ENCODE data around the gene TMEM259. TPM values are rescaled to one million over a fixed set of nuclear protein-coding genes. Genes with fewer than 3 reads are reported as not detected.

The TMEM259 gene
- total RNA-seq, 1 donor from 2014 or later: 31.7 TPM

DNA sequence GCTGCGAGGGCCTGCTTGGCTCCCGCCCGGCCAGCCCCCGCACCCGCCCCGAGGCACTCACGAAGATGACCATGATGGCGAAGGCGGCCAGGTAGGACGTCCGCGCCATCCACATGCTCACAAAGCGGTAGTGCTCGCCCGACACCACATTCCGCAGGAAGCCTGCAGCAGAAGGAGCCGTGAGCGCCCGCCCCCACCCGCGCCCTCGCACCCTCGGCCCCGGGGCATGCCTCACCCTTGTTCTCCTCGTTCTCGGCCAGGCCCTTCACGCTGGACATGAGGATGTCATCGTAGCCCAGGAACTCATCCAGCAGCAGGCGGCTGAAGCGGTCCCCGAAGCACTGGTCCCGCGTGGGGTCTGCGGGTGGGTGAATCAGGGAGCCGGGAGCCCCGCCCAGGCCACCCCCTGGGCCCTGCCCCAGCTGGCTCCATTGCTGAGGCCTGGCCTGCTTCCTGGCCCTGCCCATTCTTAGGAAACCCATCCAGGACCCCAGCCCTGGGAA is 9.0 kb downstream of the TMEM259 start:
- H3K4me3 Mint-ChIP-seq: no peak overlapping the region
- H3K36me3 ChIP-seq: no peaks in the 10 kb centered on the region

DNA sequence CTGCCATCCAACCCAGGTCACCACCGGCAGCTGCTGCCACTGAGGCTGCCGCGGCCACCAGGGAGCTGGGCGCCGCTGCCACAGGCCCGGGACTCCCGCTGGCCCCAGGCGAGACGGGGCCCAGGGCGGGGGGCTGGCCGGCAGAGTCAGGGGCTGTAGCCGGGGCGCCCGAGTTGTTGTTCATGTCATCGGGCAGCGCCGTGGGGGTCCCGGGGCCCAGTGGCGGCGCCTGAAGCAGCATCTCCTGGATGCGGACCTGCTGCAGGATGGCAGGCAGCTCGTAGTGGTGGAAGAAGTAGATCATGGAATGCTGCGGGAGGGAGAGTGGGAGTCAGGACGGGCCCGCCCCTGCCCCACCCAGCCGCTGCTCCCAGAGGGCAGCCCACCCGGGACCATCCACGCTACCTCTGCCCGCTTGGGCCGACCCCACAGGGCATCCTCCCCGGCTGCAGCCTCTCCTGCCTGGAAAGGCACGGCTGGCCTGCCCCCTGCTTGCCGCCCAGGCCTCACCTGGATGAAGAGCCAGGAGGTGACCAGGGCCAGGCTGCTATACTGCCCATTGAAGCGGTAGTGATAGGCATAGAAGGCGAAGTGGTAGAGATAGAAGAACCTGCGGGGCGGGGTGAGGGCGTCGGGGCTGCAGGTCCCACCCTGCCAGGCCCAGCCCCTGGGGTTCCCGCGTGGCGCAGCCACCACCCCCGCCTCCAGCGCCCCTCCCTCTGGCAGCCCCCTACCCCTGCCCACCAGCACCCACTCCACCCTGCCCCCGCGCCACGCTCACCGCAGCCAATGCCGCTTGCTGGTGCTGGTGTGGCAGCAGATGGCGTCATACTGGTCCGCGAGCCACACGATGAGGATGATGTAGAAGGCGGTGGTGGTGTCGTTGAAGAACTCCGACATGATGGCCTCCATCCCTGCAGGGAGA is 10.1 kb downstream of the TMEM259 start:
- Mint-ChIP-seq H3K27ac (no peak overlapping the region), H3K4me1 (peaks cover 4% of the 10 kb centered on the region), H3K36me3 (no peaks in the 10 kb centered on the region), H3K9me3 (no peaks in the 10 kb centered on the region), H3K4me3 (no peak overlapping the region), H3K27me3 (ENCODE audit: insufficient read depth, low read depth) (no peaks in the 10 kb centered on the region)
- H3K27me3 ChIP-seq: no peaks in the 10 kb centered on the region
- H3K79me2 ChIP-seq (ENCODE audit: low read depth): peaks cover 17% of the 10 kb centered on the region
- no peak for TF ChIP-seq EZH2phosphoT487 (IDR thresholded peaks at IDR 0.05)
- no peak for TF ChIP-seq EZH2 (IDR thresholded peaks at IDR 0.05)
- TF ChIP-seq, protein P1, sequence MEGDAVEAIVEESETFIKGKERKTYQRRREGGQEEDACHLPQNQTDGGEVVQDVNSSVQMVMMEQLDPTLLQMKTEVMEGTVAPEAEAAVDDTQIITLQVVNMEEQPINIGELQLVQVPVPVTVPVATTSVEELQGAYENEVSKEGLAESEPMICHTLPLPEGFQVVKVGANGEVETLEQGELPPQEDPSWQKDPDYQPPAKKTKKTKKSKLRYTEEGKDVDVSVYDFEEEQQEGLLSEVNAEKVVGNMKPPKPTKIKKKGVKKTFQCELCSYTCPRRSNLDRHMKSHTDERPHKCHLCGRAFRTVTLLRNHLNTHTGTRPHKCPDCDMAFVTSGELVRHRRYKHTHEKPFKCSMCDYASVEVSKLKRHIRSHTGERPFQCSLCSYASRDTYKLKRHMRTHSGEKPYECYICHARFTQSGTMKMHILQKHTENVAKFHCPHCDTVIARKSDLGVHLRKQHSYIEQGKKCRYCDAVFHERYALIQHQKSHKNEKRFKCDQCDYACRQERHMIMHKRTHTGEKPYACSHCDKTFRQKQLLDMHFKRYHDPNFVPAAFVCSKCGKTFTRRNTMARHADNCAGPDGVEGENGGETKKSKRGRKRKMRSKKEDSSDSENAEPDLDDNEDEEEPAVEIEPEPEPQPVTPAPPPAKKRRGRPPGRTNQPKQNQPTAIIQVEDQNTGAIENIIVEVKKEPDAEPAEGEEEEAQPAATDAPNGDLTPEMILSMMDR (IDR thresholded peaks at IDR 0.05): no peak
- H4K20me1 ChIP-seq (ENCODE audit: low read depth): peaks cover 20% of the 10 kb centered on the region
- H3K36me3 ChIP-seq: no peaks in the 10 kb centered on the region
- DNase-seq (ENCODE audit: low spot score): no peak
- H3K9me3 ChIP-seq (ENCODE audit: low read depth): no peaks in the 10 kb centered on the region
- H3F3A ChIP-seq (ENCODE audit: low read depth): no peaks in the 10 kb centered on the region
- no peak overlapping the region for H2AFZ ChIP-seq (replicated peaks)
- peaks cover 3% of the 10 kb centered on the region for H3K4me1 ChIP-seq
- no peak overlapping the region for H3K27ac ChIP-seq
- no peak overlapping the region for H3K9ac ChIP-seq
- H3K4me2 ChIP-seq: no peak overlapping the region
- no peak overlapping the region for H3K4me3 ChIP-seq

More for the DNA sequence above, 9.0 kb downstream of the TMEM259 start:
- H3K4me2 ChIP-seq: no peak overlapping the region
- H3K4me1 ChIP-seq: peaks cover 9% of the 10 kb centered on the region
- no peaks in the 10 kb centered on the region for H3K9me3 ChIP-seq (ENCODE audit: low read depth)
- H3K79me2 ChIP-seq (ENCODE audit: low read depth): peaks cover 28% of the 10 kb centered on the region
- Mint-ChIP-seq H3K27me3 (ENCODE audit: insufficient read depth, low read depth) (no peaks in the 10 kb centered on the region), H3K4me1 (peaks cover 14% of the 10 kb centered on the region), H3K27ac (no peak overlapping the region), H3K9me3 (no peaks in the 10 kb centered on the region), H3K36me3 (no peaks in the 10 kb centered on the region)
- no peak overlapping the region for H2AFZ ChIP-seq (replicated peaks)
- TF ChIP-seq, protein P1 (IDR thresholded peaks at IDR 0.05): no peak
- TF ChIP-seq EZH2phosphoT487 (IDR thresholded peaks at IDR 0.05): no peak
- no peak for TF ChIP-seq EZH2 (IDR thresholded peaks at IDR 0.05)
- no peaks in the 10 kb centered on the region for H3F3A ChIP-seq (ENCODE audit: low read depth)
- H3K27me3 ChIP-seq: no peaks in the 10 kb centered on the region
- H3K27ac ChIP-seq: no peak overlapping the region
- H4K20me1 ChIP-seq (ENCODE audit: low read depth): peaks cover 30% of the 10 kb centered on the region
- no peak overlapping the region for H3K4me3 ChIP-seq
- H3K9ac ChIP-seq: no peak overlapping the region
- no peak for DNase-seq (ENCODE audit: low spot score)

DNA sequence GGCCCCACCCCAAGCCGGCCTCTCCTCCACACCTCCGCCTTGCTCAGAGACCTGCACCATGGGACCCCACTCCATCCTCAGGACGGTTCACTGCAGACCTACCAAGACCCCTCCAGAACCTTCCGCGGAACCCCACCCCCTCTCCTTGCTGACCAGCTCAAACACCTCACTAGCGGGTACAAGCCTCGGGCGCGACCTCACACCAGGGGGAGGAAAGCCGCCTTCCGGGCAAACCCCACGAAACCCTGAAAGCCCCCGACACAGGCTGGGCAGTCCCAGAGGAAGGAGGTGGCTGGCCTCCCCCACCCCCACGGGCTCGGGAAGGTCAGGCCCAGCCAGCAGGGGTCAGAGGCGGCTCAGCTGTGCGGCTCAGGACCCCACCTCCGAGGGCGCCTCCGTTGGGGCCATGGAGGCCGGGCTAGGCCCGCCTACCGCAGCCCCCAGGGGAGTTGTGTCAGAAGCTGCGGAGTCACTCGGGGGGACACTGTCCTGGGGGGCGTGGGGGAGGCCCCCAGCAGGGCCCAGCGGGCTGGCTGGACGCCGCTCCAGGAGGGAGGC is 10.9 kb downstream of the TMEM259 start:
- Histone ChIP-seq H3K36me3 (no peaks in the 10 kb centered on the region), H3F3A (ENCODE audit: low read depth) (no peaks in the 10 kb centered on the region), H3K27ac (no peak overlapping the region), H2AFZ (replicated peaks) (no peak overlapping the region), H4K20me1 (ENCODE audit: low read depth) (peaks cover 12% of the 10 kb centered on the region), H3K4me1 (no peaks in the 10 kb centered on the region), H3K27me3 (no peaks in the 10 kb centered on the region), H3K9ac (no peak overlapping the region), H3K79me2 (ENCODE audit: low read depth) (peaks cover 9% of the 10 kb centered on the region), H3K9me3 (ENCODE audit: low read depth) (no peaks in the 10 kb centered on the region), H3K4me3 (no peak overlapping the region), H3K4me2 (no peak overlapping the region)
- no peak overlapping the region for H3K27ac Mint-ChIP-seq
- H3K36me3 Mint-ChIP-seq: no peaks in the 10 kb centered on the region
- no peaks in the 10 kb centered on the region for H3K4me1 Mint-ChIP-seq
- no peak overlapping the region for H3K4me3 Mint-ChIP-seq
- no peak for DNase-seq (ENCODE audit: low spot score)
- no peaks in the 10 kb centered on the region for H3K27me3 Mint-ChIP-seq (ENCODE audit: insufficient read depth, low read depth)
- H3K9me3 Mint-ChIP-seq: no peaks in the 10 kb centered on the region
- TF ChIP-seq, protein P1 (IDR thresholded peaks at IDR 0.05): no peak
- TF ChIP-seq EZH2phosphoT487 (IDR thresholded peaks at IDR 0.05) (no peak), EZH2 (IDR thresholded peaks at IDR 0.05) (no peak)

All from neural progenitor cell (in vitro differentiated cells).